Measurements from ENCODE around the gene PRKAR2B.

The PRKAR2B gene

DNA sequence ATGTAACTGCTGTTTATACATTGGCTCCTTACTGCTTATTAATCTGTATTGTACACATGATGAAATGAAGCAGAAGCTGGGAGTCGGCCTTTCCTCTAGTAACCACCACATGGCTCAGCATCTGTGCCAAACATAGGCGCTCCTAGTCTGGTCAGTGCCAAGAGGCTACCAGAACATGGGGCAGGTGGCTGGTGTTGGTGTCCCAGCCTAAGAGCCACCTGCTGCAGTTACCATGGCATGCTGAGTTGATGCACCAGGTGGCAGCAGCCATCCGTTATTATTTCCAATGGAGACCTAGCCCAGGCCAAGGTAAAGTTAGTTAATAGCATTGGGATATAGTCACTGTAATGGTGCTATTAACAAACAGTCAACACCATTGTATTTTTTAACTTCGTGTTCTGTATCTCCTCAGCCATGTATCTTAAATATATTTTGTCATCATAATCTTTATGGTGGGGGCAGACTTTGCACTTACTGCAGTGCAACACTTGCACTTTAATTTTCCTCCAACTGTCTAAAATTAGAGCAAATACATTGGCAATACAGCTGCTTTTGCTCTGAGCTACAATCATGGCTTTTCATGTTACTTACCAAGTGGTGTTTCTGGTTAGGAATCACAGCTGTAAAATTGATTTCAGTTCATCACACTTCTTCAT lies 157.4 kb downstream of the PRKAR2B start:
- peak; percentile 69 to 94 for DNase-seq

DNA sequence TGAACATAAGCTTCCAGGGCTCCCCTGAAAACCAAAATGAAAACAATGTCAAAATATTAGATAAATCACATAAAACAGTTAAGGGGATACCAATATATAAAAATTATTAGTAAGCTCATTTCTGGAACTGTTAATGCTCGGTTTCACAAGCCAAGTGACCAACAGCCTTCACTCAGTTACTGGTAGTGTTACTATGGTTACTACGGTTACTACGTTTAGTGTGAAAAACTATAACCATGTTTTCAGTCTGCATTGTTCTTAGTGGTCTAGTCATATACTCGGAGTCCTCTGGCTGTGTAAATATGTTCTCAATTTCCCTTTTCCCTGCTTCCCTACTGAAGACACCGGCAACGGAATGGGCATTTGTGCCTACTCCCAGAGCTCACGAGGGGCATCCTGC lies 159.1 kb downstream of the PRKAR2B start:
- DNase-seq = no peak

DNA sequence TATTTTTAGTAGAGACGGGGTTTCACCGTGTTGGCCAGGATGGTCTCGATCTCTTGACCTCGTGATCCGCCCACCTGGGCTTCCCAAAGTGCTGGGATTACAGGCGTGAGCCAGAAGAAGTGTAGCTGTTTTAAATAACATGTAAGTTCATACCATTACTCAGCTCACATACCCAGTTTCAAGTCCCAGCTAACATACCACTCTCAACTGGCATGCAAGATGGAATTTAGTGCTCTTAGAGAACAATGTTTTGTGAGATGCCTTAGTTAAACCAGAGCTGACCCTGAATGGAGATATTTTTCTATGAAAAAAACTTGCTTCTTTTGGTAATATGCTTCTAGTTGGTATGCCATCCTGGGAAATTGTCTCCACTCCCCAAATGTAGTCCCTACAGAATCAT lies 161.6 kb downstream of the PRKAR2B start:
- no peak for DNase-seq

DNA sequence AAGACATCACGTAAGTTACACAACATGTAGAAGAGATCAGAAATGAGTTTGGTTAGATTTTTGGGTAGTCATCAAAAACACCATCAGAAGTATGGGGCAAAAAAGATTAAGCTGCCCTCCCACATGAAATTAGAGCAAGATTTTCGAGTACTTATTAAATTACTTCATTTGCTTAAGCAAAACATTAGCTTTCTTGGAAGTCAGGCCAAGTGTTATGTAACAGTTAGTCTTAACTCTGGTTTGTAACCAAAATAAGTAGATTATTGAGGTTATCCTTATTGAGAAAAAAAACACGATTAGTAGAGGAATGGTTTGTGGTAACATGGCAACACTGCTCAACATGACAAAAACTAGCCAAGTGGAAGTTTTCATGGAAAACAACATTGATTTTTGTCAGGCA lies 162.2 kb downstream of the PRKAR2B start:
- no peak for DNase-seq

DNA sequence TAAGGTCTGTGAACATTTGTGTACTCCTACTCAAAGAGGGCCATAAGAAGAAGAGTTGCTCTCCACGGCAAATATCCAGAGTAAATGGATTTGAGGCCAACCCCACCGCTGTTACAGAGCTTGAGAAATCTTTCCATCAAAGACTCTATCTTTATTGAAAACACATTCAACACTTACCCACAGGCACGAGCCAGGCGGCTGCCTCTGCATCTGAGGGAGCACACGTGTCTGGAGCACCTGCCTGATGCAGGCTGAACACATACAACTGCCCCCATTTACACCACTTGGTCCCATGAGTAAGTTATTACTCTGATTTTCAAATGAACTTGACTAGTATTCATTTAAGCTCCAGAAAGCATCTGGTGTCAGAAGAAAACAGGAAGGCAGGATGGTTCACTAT lies 163.0 kb downstream of the PRKAR2B start:
- DNase-seq = no peak

DNA sequence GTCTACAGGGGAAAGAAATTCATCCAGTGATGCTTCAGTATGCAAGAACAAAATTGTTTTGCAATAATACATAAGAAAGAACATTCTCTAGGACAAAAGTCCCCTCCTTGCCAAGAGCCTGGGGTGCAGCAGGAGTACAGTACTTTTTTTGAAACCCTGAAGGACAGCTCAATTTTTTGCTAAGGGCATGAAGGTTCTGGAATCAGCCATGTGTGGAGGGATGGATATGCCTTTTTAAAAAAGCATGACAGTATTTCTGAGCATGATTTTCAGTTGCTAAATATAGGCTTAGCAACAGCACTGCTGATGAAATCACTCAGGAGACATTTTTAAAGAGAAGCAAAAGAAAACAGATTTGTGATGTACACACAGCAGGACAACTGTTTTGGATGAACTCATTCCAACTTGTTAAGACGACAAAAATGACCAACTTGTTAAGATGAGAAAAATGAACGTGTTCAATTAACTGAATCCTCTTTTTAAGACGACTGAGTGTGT lies 163.6 kb downstream of the PRKAR2B start:
- peak in 1 of 2 experiments; percentile 37 for DNase-seq

DNA sequence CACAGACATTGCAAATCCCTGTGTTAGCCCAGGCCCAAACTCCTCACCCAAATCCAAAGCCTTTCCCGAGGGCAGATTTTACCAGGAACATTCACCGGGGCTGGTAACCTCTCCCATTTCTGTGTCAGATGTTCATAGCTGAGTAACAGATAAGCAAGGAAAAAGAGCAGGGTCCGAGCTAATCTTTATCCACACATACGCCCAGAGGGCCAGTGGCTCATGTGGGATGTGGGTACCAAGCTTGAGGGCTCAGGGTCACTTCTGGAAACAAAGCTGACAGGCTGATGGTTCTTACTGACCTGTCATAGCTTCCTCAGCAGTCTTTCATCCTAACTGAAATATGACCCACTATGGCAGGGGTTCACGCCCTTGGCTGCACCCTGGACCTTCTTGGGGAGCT lies 164.1 kb downstream of the PRKAR2B start:
- no peak for DNase-seq

DNA sequence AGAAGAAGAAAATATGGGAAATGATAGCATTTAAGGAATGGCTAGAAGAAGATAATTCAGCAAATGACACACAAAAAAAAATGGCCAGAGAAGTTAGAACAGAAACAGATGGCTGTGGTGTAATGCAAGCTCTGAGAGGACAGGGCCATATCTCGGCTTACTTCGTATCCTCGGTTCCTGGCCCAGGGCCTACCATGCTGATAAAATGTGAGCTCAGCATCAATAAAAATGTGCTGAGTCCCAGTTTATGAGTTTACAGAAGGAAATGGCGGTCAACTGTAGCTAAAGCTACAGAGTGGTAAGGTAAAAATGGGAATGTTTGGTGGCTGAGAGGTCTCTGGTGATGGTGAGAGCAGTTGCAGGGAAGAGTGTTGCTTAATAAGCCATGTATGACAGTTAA lies 165.1 kb downstream of the PRKAR2B start:
- DNase-seq = no peak

DNA sequence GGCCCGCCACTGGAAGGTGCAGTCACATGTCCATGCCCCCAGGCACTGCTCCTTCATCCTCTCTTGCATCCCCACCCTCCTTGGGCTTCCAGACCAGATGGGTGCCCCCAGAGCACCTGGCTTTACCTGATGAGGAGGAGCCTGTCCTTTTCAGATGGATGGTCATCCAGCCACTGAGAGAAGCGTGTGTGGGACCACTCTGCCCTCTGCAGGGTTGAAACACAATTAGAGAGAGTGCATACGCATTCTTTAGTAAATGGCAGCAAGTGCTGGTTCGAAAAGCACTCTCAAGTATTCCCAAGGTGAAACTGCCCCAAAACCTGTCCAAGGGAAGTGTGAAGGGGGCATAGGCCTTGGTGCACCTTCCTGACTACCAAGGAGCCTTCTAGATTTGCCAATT lies 165.9 kb downstream of the PRKAR2B start:
- DNase-seq = no peak
